Lower leg skin (tissue), 3 donors: Measurements from ENCODE around the gene WFIKKN2.

ENCODE experiments used
- CTCF ChIP-seq, 3 donors: fragments of 450-650 bp; IDR thresholded peaks; one replicate each; pipeline ENCODE4 v1.5.1; 2016; ENCODE audit warnings: antibody characterized with exemption in 3 of 3, mild to moderate bottlenecking in 3 of 3, moderate library complexity in 2 of 3
- POLR2A ChIP-seq, 2 donors: fragments of 450-650 bp; IDR thresholded peaks; one replicate each; pipeline ENCODE4 v1.6.1; 2016 to 2017; ENCODE audit warnings: antibody characterized with exemption in 2 of 2, mild to moderate bottlenecking in 1 of 2, moderate library complexity in 1 of 2

DNA sequence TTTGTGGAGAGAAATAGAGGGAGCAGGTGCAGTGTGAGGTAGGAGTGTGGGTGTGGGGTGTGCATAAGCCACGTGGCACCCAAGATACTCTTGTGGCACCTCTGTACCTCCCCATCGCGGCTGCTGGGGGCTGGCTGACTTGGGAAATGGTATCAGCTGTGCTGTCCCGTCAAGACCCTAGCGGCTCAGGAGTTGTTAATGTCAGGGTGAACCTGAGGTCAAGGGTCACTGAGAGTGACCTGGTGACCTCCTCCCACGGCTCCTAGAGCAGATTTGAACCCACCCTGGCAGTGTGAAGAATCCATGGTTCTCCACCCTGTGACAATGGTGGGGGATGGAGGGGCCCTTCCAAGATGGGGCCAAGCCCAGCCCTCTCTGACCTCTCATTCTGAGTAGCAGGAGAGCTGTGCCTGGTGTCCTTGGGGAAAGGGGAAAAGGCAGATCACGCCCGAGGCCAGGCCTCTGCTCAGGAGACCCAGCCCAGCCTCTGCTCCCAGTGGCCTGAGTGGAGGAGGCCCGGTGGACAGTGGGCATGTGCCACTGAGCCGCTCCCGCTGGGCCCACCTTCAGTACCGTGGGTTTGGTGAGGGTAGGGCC lies 3.0 kb upstream of the WFIKKN2 start:
- TF ChIP-seq POLR2A (IDR thresholded peaks at IDR 0.05) (no peak), CTCF (IDR thresholded peaks at IDR 0.05) (no peak)
